Cardiac muscle cell (in vitro differentiated cells and primary cell): ENCODE measurements around the gene ABI3BP. TPM values are rescaled to one million over a fixed set of nuclear protein-coding genes. Genes with fewer than 3 reads are reported as not detected.

ENCODE experiments used
- DNase-seq, 2 donors: peaks; one replicate each; pipeline versions ENCODE4 v3.0.0 to v3.0.0-alpha.2; 2010 to 2017; ENCODE audit warnings: low read depth in 1 of 2, low spot score in 1 of 2
- H3K27ac ChIP-seq: fragments of 200-600 bp; sonication (generic); 2 replicates; pipeline ENCODE4 v1.5.1; 2016
- H3K27me3 ChIP-seq: fragments of 200-600 bp; sonication (generic); 2 replicates; pipeline ENCODE4 v1.6.0; 2016; ENCODE audit warnings: control low read depth
- H3K36me3 ChIP-seq: fragments of 200-600 bp; sonication (generic); 2 replicates; pipeline ENCODE4 v1.5.1; 2016; ENCODE audit warnings: control low read depth
- H3K4me1 ChIP-seq: fragments of 200-600 bp; sonication (generic); 2 replicates; pipeline ENCODE4 v1.8.1; 2017; ENCODE audit warnings: low read depth, mild to moderate bottlenecking, mixed run types
- H3K4me3 ChIP-seq: fragments of 200-600 bp; sonication (generic); 2 replicates; pipeline ENCODE4 v1.5.1; 2016; ENCODE audit warnings: mild to moderate bottlenecking
- H3K9me3 ChIP-seq: fragments of 200-600 bp; sonication (generic); 2 replicates; pipeline ENCODE4 v1.5.1; 2017; ENCODE audit warnings: low read depth, mild to moderate bottlenecking, control low read depth
- CTCF ChIP-seq: IDR thresholded peaks from 2 replicates; pipeline ENCODE4 v1.5.1; 2012; ENCODE audit warnings: low read depth, mild to moderate bottlenecking, low read length
- polyA plus RNA-seq: library from polyadenylated mRNA; unstranded; fragments of >200 nt; fragmentation: Nextera tagmentation; extraction: Ambion mirVana; gene quantifications from 2 replicates; pipeline ENCODE4 v1.2.1, GENCODE V29; 2016
- total RNA-seq: library from RNA; depleted of rRNA; stranded (reverse); fragments of >200 nt; gene quantifications from 2 replicates; pipeline ENCODE4 v1.2.3, GENCODE V29; 2016

The ABI3BP gene
- total and polyA plus RNA-seq, 2 experiments from 2014 or later: 0.54 to 0.92 TPM

- Histone ChIP-seq H3K9me3 (no peaks in the 10 kb centered on the region), H3K27ac (peak overlapping the region; percentile 22), H3K27me3 (no peaks in the 10 kb centered on the region), H3K4me3 (no peak overlapping the region), H3K4me1 (peaks cover 12% of the 10 kb centered on the region), H3K36me3 (no peaks in the 10 kb centered on the region)
- no peak for TF ChIP-seq CTCF
- no peak for DNase-seq
Observed at GRCh38 chr3:100761211-100761942, 231.8 kb downstream of the ABI3BP start.

- peak overlapping the region; percentile 22 for H3K27ac ChIP-seq
- peaks cover 7% of the 10 kb centered on the region for H3K36me3 ChIP-seq
- peak in 1 of 2 donors; percentile 9 for DNase-seq
- peaks cover 8% of the 10 kb centered on the region for H3K4me1 ChIP-seq
- no peaks in the 10 kb centered on the region for H3K9me3 ChIP-seq
- no peak for TF ChIP-seq CTCF
- H3K4me3 ChIP-seq: no peak overlapping the region
- H3K27me3 ChIP-seq: no peaks in the 10 kb centered on the region
Observed at GRCh38 chr3:100760377-100760776, 232.8 kb downstream of the ABI3BP start.

- Histone ChIP-seq H3K9me3 (no peaks in the 10 kb centered on the region), H3K27me3 (no peaks in the 10 kb centered on the region), H3K27ac (peak overlapping the region; percentile 41), H3K36me3 (peaks cover 7% of the 10 kb centered on the region), H3K4me1 (peaks cover 5% of the 10 kb centered on the region), H3K4me3 (no peak overlapping the region)
- no peak for DNase-seq
- TF ChIP-seq CTCF: no peak
Observed at GRCh38 chr3:100759950-100760349, 233.3 kb downstream of the ABI3BP start.

- Histone ChIP-seq H3K4me3 (no peak overlapping the region), H3K36me3 (peaks cover 7% of the 10 kb centered on the region), H3K27ac (peak overlapping the region; percentile 41), H3K4me1 (peaks cover 5% of the 10 kb centered on the region), H3K27me3 (no peaks in the 10 kb centered on the region), H3K9me3 (no peaks in the 10 kb centered on the region)
- no peak for TF ChIP-seq CTCF
- peak in 1 of 2 donors; percentile 16 for DNase-seq
Observed at GRCh38 chr3:100759159-100759558, 234.1 kb downstream of the ABI3BP start.

GRCh38 chr3:100756441-100756840 is 236.8 kb downstream of the ABI3BP start:
- no peaks in the 10 kb centered on the region for H3K9me3 ChIP-seq
- no peak for DNase-seq
- no peak for TF ChIP-seq CTCF
- peaks cover 19% of the 10 kb centered on the region for H3K36me3 ChIP-seq
- H3K27ac ChIP-seq: no peak overlapping the region
- H3K4me3 ChIP-seq: no peak overlapping the region
- H3K4me1 ChIP-seq: peaks cover 5% of the 10 kb centered on the region
- no peaks in the 10 kb centered on the region for H3K27me3 ChIP-seq
